ENCODE measurements around the gene GCHFR.

The GCHFR gene

DNA sequence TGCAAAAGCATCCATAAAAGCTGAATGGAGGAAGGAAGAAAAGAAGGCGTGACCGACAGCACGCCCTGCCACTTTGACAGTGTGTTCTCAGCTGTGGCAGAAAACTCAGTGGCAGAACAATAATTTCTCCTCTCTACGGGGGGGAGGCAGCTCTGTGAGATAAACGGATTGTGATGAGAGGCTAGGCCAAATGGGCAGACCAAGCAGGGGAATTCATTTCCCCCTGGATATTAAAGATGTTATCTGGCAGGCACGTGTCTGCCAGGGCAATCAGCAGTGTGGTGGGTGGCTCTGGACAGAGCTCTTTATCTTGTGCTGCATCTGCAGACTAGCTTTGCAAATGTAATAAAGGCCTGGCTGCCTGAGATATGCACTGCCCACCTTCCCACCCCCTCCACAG, 6.9 kb upstream of the GCHFR start:
- no peak for DNase-seq (ENCODE audit: low read depth, low spot score)

GRCh38 chr15:40759961-40760360, 3.9 kb upstream of the GCHFR start:
- no peak overlapping the region for H3K27ac ChIP-seq
- DNase-seq (ENCODE audit: low read depth, low spot score) = no peak
- H3K36me3 ChIP-seq (ENCODE audit: insufficient read depth, low read length) = no peaks in the 10 kb centered on the region
- no peak overlapping the region for H3K4me3 ChIP-seq
- no peaks in the 10 kb centered on the region for H3K9me3 ChIP-seq (ENCODE audit: low read depth, low read length)
- H3K9ac ChIP-seq (ENCODE audit: insufficient read length) = no peak overlapping the region
- TF ChIP-seq FOXP2 (optimal IDR thresholded peaks at IDR 0.05; ENCODE audit: control extremely low read depth, extremely low read length, insufficient read depth) (no peak), EZH2 (IDR thresholded peaks at IDR 0.05) (no peak), POLR2AphosphoS5 (IDR thresholded peaks at IDR 0.05; ENCODE audit: borderline replicate concordance, low read depth, low read length) (no peak)

More for the DNA sequence above, 6.9 kb upstream of the GCHFR start:
- Histone ChIP-seq H3K36me3 (ENCODE audit: insufficient read depth, low read length) (peaks cover 5% of the 10 kb centered on the region; the same call in 1 of the 2 replicates), H3K9ac (ENCODE audit: insufficient read length) (no peak overlapping the region), H3K27ac (peak overlapping the region; percentile 56), H3K4me3 (no peak overlapping the region), H3K9me3 (ENCODE audit: low read depth, low read length) (no peaks in the 10 kb centered on the region)
- TF ChIP-seq FOXP2 (optimal IDR thresholded peaks at IDR 0.05; ENCODE audit: control extremely low read depth, extremely low read length, insufficient read depth) (no peak), EZH2 (IDR thresholded peaks at IDR 0.05) (no peak), POLR2AphosphoS5 (IDR thresholded peaks at IDR 0.05; ENCODE audit: borderline replicate concordance, low read depth, low read length) (no peak)

GRCh38 chr15:40762919-40763800, 708 bp upstream of the GCHFR start:
- peak; percentile 24; the same call in 1 of the 2 replicates for TF ChIP-seq POLR2AphosphoS5 (IDR thresholded peaks at IDR 0.05; ENCODE audit: borderline replicate concordance, low read depth, low read length)
- no peak for TF ChIP-seq EZH2 (IDR thresholded peaks at IDR 0.05)
- no peaks in the 10 kb centered on the region for H3K9me3 ChIP-seq (ENCODE audit: low read depth, low read length)
- H3K9ac ChIP-seq (ENCODE audit: insufficient read length) = peak overlapping the region; percentile 73
- H3K4me3 ChIP-seq = peak overlapping the region; percentile 79
- no peak for DNase-seq (ENCODE audit: low read depth, low spot score)
- peak overlapping the region; percentile 75 for H3K27ac ChIP-seq
- no peaks in the 10 kb centered on the region; the same call in 1 of the 2 replicates for H3K36me3 ChIP-seq (ENCODE audit: insufficient read depth, low read length)

DNA sequence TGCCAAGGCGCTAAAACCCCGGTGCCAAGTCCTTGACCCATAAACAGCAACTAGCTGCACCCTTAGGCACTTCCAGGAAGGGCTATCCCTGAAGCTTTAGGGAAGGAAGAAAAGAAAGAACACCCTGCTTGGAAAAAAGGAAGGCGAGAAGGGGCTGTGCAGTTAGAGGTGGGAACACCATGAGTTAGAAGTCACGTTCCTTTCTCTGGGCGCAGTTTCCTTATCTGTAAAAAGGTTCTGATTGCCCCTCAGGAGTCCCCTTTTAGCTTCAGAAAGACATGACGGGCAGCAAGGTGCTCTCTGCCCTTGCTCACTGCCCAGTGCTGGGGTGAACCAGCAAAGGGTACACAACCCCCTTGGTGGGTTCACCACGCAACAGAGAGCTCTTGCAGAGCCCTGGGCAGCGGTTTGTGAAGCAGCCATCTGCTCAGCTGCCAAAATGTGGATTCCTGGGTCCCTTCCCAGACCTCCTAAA, 798 bp downstream of the GCHFR start:
- no peaks in the 10 kb centered on the region; the same call in 1 of the 2 replicates for H3K36me3 ChIP-seq (ENCODE audit: insufficient read depth, low read length)
- peak overlapping the region; percentile 79 for H3K4me3 ChIP-seq
- no peak for TF ChIP-seq FOXP2 (optimal IDR thresholded peaks at IDR 0.05; ENCODE audit: control extremely low read depth, extremely low read length, insufficient read depth)
- TF ChIP-seq POLR2AphosphoS5 (IDR thresholded peaks at IDR 0.05; ENCODE audit: borderline replicate concordance, low read depth, low read length) = no peak
- no peak for TF ChIP-seq EZH2 (IDR thresholded peaks at IDR 0.05)
- no peak for DNase-seq (ENCODE audit: low read depth, low spot score)
- H3K9me3 ChIP-seq (ENCODE audit: low read depth, low read length) = no peaks in the 10 kb centered on the region
- peak overlapping the region; percentile 88 for H3K27ac ChIP-seq
- peak overlapping the region; percentile 28 for H3K9ac ChIP-seq (ENCODE audit: insufficient read length)

DNA sequence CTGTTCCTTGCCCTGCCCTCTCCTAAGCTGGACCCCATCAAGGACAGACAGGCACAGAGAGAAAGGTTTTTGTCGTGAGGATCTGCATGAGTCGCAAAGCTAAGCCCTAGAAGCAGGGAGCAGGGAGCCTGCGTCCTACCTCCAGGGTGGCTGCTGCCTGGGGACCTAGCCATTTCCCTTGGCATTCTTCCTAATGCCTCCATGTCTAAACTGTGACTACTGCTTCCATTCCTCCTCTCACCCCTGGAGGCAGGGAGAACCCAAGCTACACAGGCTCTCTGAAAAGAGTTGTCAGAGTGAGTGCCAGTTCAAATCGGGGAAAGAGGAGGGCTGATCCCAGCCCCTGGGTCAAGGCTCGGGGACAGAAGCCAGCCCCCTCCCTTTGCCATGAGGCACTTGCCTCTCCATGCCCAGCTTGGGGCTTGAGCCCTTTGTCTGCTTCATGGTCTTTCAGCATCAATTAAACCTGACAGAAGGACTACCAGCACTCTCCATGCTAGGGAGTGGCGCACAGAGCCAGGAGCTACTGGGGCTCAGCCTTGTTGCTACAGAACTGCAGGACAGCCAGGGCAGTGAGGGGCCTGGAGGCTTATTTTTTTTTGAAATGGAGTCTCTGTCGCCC, 2.4 kb downstream of the GCHFR start:
- Histone ChIP-seq H3K9me3 (ENCODE audit: low read depth, low read length) (no peaks in the 10 kb centered on the region), H3K9ac (ENCODE audit: insufficient read length) (peak overlapping the region; percentile 17), H3K27ac (peak overlapping the region; percentile 49), H3K36me3 (ENCODE audit: insufficient read depth, low read length) (no peaks in the 10 kb centered on the region; the same call in 1 of the 2 replicates), H3K4me3 (no peak overlapping the region)
- no peak for TF ChIP-seq EZH2 (IDR thresholded peaks at IDR 0.05)
- no peak for TF ChIP-seq POLR2AphosphoS5 (IDR thresholded peaks at IDR 0.05; ENCODE audit: borderline replicate concordance, low read depth, low read length)
- TF ChIP-seq FOXP2 (optimal IDR thresholded peaks at IDR 0.05; ENCODE audit: control extremely low read depth, extremely low read length, insufficient read depth) = no peak
- DNase-seq (ENCODE audit: low read depth, low spot score) = no peak

DNA sequence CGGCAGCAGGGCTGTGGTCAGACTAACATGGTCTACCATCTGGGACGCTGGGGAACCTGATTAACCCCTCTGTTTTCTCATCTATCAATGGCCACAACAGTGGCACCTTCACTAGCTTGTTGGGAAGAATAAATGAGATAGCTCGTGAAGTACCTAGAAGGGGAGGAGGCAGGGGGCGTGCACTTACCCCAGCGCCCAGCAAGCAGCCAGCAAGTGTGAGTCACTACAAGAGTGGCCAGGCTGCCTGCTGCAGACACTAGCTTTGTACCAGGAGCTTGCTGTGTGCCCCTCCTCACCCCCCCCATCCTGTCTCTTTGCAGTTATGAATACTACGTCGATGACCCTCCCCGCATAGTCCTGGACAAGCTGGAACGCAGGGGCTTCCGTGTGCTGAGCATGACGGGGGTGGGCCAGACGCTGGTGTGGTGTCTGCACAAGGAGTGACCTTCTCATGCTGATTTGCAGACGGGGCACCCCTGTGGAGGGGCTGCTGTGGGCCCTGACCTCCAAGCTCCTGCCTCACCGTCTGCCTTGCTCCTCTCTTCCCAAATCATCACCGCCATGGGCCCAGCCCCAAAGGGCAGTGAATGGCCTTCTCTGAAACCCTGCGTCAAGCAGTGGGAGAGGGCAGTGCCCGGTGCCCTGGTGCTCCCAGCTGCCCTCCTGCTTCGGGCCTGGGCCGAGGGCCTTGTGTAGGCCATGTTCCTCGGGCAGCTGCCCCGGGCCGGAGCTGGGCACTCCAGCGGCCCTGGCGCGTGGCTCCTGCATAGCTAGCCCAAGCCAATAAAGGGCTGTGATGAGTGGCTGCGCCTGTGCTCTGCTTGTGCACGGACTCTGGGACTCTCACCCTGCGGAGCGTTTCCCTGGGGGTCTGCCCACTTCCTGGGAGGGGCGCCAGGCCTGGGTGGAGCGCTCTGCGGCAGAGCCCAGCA, 3.3 kb downstream of the GCHFR start:
- Histone ChIP-seq H3K9ac (ENCODE audit: insufficient read length) (no peak overlapping the region), H3K36me3 (ENCODE audit: insufficient read depth, low read length) (no peaks in the 10 kb centered on the region; the same call in 1 of the 2 replicates)

GRCh38 chr15:40767838-40768500, 4.1 kb downstream of the GCHFR start:
- H3K4me3 ChIP-seq = no peak overlapping the region
- no peaks in the 10 kb centered on the region; the same call in 1 of the 2 replicates for H3K36me3 ChIP-seq (ENCODE audit: insufficient read depth, low read length)
- no peak overlapping the region for H3K27ac ChIP-seq
- no peak for DNase-seq (ENCODE audit: low read depth, low spot score)
- H3K9me3 ChIP-seq (ENCODE audit: low read depth, low read length) = no peaks in the 10 kb centered on the region
- TF ChIP-seq EZH2 (IDR thresholded peaks at IDR 0.05) = no peak
- H3K9ac ChIP-seq (ENCODE audit: insufficient read length) = no peak overlapping the region

More for the DNA sequence above, 3.3 kb downstream of the GCHFR start:
- Histone ChIP-seq H3K27ac (no peak overlapping the region), H3K9me3 (ENCODE audit: low read depth, low read length) (no peaks in the 10 kb centered on the region), H3K4me3 (no peak overlapping the region)
- TF ChIP-seq POLR2AphosphoS5 (IDR thresholded peaks at IDR 0.05; ENCODE audit: borderline replicate concordance, low read depth, low read length) = no peak
- no peak for TF ChIP-seq FOXP2 (optimal IDR thresholded peaks at IDR 0.05; ENCODE audit: control extremely low read depth, extremely low read length, insufficient read depth)
- TF ChIP-seq EZH2 (IDR thresholded peaks at IDR 0.05) = no peak
- DNase-seq (ENCODE audit: low read depth, low spot score) = no peak

Measured in SK-N-MC (cell line).